A673 (cell line): ENCODE results near the gene CYP24A1. TPM values are rescaled to one million over a fixed set of nuclear protein-coding genes. Genes with fewer than 3 reads are reported as not detected.

Experiments
- BruUV-seq: library from RNA; stranded (reverse); fragments of 400-500 nt; replicated peaks from 2 replicates; lab custom pipeline; 2021; lab: Mats Ljungman, UMichigan
- CTCF ChIA-PET: fragments of 300-600 bp; sonication (Branson Sonifier 250); formaldehyde crosslinking; loops from one replicate; lab custom pipeline; 2022; ENCODE audit warnings: antibody characterized with exemption; lab: Charles Lee
- POLR2A ChIA-PET: fragments of 300-600 bp; sonication (Branson Sonifier 250); formaldehyde crosslinking; loops from one replicate; lab custom pipeline; 2022; ENCODE audit warnings: antibody characterized with exemption; ENCODE audit not compliant: low non-redundant PET; lab: Charles Lee
- DNase-seq: peaks from one replicate; pipeline ENCODE4 v3.0.0-alpha.2; 2015; ENCODE audit warnings: low spot score
- H3K27ac ChIP-seq: fragments of 200-600 bp; sonication (generic); 2 replicates; pipeline ENCODE4 v1.5.1; 2016; ENCODE audit warnings: mixed run types, low read depth, mild to moderate bottlenecking, mixed read lengths, antibody characterized with exemption, low read length; ENCODE audit not compliant: poor library complexity, severe bottlenecking
- H3K27me3 ChIP-seq: fragments of 200-600 bp; sonication (generic); replicated peaks from 2 replicates; pipeline ENCODE4 v1.6.1; 2017; ENCODE audit warnings: mixed run types, low read depth, mild to moderate bottlenecking, mixed read lengths, antibody characterized with exemption, low read length; ENCODE audit not compliant: insufficient read depth, poor library complexity
- H3K36me3 ChIP-seq: fragments of 200-600 bp; sonication (generic); 2 replicates; pipeline ENCODE4 v1.6.1; 2016; ENCODE audit warnings: mixed run types, mild to moderate bottlenecking, mixed read lengths, antibody characterized with exemption, low read length; ENCODE audit not compliant: insufficient read depth, poor library complexity, severe bottlenecking
- H3K4me1 ChIP-seq: fragments of 200-600 bp; sonication (generic); 2 replicates; pipeline ENCODE4 v1.6.1; 2017; ENCODE audit warnings: mixed run types, mild to moderate bottlenecking, mixed read lengths, antibody characterized with exemption, low read length; ENCODE audit not compliant: insufficient read depth, poor library complexity, severe bottlenecking
- H3K4me3 ChIP-seq: fragments of 200-600 bp; sonication (generic); 2 replicates; pipeline ENCODE4 v1.5.1; 2016; ENCODE audit warnings: low read depth, mixed run types, mild to moderate bottlenecking, mixed read lengths, low read length; ENCODE audit not compliant: poor library complexity, severe bottlenecking
- H3K9me3 ChIP-seq: fragments of 200-600 bp; sonication (generic); 2 replicates; pipeline ENCODE4 v1.6.1; 2016; ENCODE audit warnings: mixed run types, low read depth, mild to moderate bottlenecking, mixed read lengths, antibody characterized with exemption, low read length; ENCODE audit not compliant: poor library complexity, severe bottlenecking
- CTCF ChIP-seq: fragments of 300-800, 200-600 bp; sonication (generic); conservative IDR thresholded peaks from 2 replicates; pipeline ENCODE4 v1.5.1; 2017; ENCODE audit warnings: low read depth, mild to moderate bottlenecking, antibody characterized with exemption, low read length, moderate library complexity, mixed read lengths
- EZH2 ChIP-seq: fragments of 200-600 bp; sonication (generic); IDR thresholded peaks from 2 replicates; pipeline ENCODE4 v1.6.1; 2017; ENCODE audit warnings: borderline replicate concordance, low read depth, mild to moderate bottlenecking, mixed read lengths, antibody characterized with exemption, low read length; ENCODE audit not compliant: poor library complexity, severe bottlenecking
- intact Hi-C: fragments of 100-400 bp; cut with micrococcal nuclease; formaldehyde crosslinking; loops from one replicate; pipeline ENCODE4 v1.10.0; 2022; ENCODE audit not compliant: unreplicated experiment
- total RNA-seq: library from RNA; stranded (reverse); gene quantifications from 2 replicates; pipeline ENCODE4 v1.2.3, GENCODE V29; 2021

The CYP24A1 gene
- total RNA-seq, 1 experiment from 2014 or later: 0.56 TPM

DNA sequence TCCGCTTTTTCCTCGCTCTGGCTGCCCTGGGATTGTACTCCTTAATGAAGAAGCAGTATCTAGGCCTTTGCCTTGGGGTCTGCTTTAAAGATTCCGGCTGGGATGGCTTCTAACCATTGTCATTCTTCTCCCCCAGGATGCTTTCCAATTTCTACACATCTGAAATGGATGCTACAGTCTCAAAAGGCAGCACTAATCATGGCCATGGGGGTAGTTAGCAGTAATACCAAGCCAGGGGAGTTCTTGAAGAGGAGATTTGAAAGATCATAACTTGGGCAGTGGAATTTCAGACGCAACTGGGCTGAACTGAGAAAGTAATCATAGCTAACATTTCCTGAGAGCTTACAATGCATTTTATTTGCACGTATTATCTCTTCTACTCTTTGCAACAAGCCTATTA, 30.7 kb upstream of the CYP24A1 start:
- H3K4me1 ChIP-seq: peaks cover 12% of the 10 kb centered on the region
- ChIA-PET CTCF (no interaction called here), POLR2A (no interaction called here)
- no TSS peak for BruUV-seq
- H3K27me3 ChIP-seq: no peaks in the 10 kb centered on the region
- intact Hi-C loops: no loop called here
- no peak overlapping the region for H3K4me3 ChIP-seq
- no peak overlapping the region for H3K27ac ChIP-seq
- no peak for DNase-seq
- H3K9me3 ChIP-seq: no peaks in the 10 kb centered on the region
- no peaks in the 10 kb centered on the region for H3K36me3 ChIP-seq
- TF ChIP-seq CTCF: no peak
- no peak for TF ChIP-seq EZH2

DNA sequence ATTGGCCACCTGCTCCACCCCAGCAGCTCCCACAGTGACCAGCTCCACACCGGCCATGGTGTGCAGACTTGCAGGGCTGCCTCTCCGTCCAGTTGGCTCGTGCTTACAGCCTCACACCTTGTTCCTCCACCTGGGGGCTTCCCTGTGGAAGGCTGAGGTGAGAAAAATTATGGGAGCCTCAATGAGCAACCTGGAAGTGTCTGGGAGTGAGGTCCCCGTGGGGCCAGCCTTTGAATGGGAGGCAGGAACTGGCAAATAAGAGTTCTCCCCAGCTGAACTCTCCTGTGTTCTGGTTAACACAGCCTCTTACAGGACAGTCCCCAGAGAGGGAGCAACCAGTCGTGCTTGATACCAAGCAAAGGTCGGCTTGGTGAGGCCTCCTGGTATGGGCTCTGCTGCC, 30.3 kb upstream of the CYP24A1 start:
- CTCF ChIA-PET: no interaction called here

GRCh38 chr20:54203281-54203680, 29.5 kb upstream of the CYP24A1 start:
- BruUV-seq: no TSS peak

More for the DNA sequence above, 30.3 kb upstream of the CYP24A1 start:
- no peaks in the 10 kb centered on the region for H3K27me3 ChIP-seq
- TF ChIP-seq CTCF (no peak), EZH2 (no peak)
- H3K9me3 ChIP-seq: no peaks in the 10 kb centered on the region
- POLR2A ChIA-PET: no interaction called here
- H3K36me3 ChIP-seq: no peaks in the 10 kb centered on the region
- no peak for DNase-seq
- peaks cover 12% of the 10 kb centered on the region for H3K4me1 ChIP-seq
- H3K4me3 ChIP-seq: no peak overlapping the region
- BruUV-seq: no TSS peak
- intact Hi-C loops: no loop called here
- H3K27ac ChIP-seq: no peak overlapping the region

More at GRCh38 chr20:54203281-54203680, 29.5 kb upstream of the CYP24A1 start:
- Histone ChIP-seq H3K9me3 (no peaks in the 10 kb centered on the region), H3K27me3 (no peaks in the 10 kb centered on the region), H3K36me3 (no peaks in the 10 kb centered on the region), H3K27ac (no peak overlapping the region), H3K4me3 (no peak overlapping the region), H3K4me1 (peaks cover 12% of the 10 kb centered on the region)
- no peak for DNase-seq
- CTCF ChIA-PET: no interaction called here
- TF ChIP-seq CTCF (no peak), EZH2 (no peak)
- intact Hi-C loops: no loop called here
- POLR2A ChIA-PET: no interaction called here
